ENCODE measurements around the gene NAGS. TPM values are rescaled to one million over a fixed set of nuclear protein-coding genes. Genes with fewer than 3 reads are reported as not detected.

Gene NAGS
- total and polyA plus RNA-seq, 4 donors: 2.6 to 10.7 (median 5.0) TPM

DNA sequence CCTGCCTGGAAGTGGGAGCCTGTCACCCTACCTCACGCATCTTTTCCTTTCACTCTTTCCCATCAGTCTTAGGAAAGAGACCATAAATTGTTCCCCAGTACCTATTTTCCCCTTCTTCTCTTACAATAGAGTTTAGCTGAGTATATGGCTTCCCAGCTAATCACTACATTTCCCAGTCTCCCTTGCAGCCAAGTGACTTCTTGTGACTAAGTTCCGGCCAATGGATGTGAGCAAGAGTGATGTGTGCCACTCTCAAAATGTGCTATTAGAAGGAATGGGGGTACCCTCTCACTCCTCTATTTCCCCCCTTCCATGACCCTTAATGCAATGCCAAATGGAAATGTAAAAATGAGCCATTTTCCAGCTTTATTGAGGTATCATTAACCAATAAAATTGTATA, 42.5 kb upstream of the NAGS start:
- 90 to 98% methylated on average over 2 of the region's 2 CpGs for WGBS, 2 donors
- H3K9me3 ChIP-seq (ENCODE audit: control insufficient read depth in 4 of 4, insufficient read depth in 3 of 4, low read length in 3 of 4): no peaks in the 10 kb centered on the region
- H3K27ac ChIP-seq (ENCODE audit: low read depth in 1 of 2, low read length in 1 of 2): no peak overlapping the region
- ATAC-seq (ENCODE audit: insufficient read depth, low FRiP score): no peak
- no peak overlapping the region for H3K4me3 ChIP-seq
- H3K9ac ChIP-seq (ENCODE audit: insufficient read depth in 1 of 2, low read length in 2 of 2): no peak overlapping the region
- no peaks in the 10 kb centered on the region for H3K36me3 ChIP-seq (ENCODE audit: control insufficient read depth in 4 of 4, insufficient read depth in 4 of 4, low read length in 4 of 4)
- peaks cover 0 to 7% (median 0%) of the 10 kb centered on the region in 3 donors for H3K27me3 ChIP-seq (ENCODE audit: control insufficient read depth in 3 of 3, insufficient read depth in 3 of 3, low read length in 2 of 3)
- DNase-seq: no peak
- TF ChIP-seq, protein P1, sequence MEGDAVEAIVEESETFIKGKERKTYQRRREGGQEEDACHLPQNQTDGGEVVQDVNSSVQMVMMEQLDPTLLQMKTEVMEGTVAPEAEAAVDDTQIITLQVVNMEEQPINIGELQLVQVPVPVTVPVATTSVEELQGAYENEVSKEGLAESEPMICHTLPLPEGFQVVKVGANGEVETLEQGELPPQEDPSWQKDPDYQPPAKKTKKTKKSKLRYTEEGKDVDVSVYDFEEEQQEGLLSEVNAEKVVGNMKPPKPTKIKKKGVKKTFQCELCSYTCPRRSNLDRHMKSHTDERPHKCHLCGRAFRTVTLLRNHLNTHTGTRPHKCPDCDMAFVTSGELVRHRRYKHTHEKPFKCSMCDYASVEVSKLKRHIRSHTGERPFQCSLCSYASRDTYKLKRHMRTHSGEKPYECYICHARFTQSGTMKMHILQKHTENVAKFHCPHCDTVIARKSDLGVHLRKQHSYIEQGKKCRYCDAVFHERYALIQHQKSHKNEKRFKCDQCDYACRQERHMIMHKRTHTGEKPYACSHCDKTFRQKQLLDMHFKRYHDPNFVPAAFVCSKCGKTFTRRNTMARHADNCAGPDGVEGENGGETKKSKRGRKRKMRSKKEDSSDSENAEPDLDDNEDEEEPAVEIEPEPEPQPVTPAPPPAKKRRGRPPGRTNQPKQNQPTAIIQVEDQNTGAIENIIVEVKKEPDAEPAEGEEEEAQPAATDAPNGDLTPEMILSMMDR (IDR thresholded peaks at IDR 0.05; ENCODE audit: control extremely low read depth, extremely low read depth): no peak
- no peaks in the 10 kb centered on the region for H3K4me1 ChIP-seq (ENCODE audit: control insufficient read depth in 5 of 5, insufficient read depth in 5 of 5, low read length in 5 of 5)

DNA sequence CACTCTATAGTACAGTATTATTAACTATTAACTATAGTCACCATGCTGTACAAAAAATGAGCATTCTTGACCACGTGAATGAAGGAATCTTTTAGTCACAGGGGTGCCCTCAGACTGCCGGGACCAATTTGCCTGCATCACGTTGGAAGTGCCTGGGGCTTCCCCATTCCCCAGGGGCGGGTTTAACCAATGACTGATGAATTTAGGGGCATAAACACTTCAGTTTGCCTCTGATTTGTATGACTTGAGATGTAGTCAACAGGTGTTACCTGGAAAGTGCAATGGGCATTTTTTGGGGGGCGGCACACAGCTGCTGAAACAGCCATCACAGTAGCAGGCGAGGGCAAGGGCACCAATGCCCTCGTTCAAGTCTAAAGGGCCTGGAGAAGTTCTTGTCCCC, 41.9 kb upstream of the NAGS start:
- TF ChIP-seq, protein P1 (IDR thresholded peaks at IDR 0.05; ENCODE audit: control extremely low read depth, extremely low read depth): no peak
- peaks cover 0 to 7% (median 0%) of the 10 kb centered on the region in 3 donors for H3K27me3 ChIP-seq (ENCODE audit: control insufficient read depth in 3 of 3, insufficient read depth in 3 of 3, low read length in 2 of 3)

GRCh38 chr17:43966276-43966675, 38.1 kb upstream of the NAGS start:
- DNase-seq: no peak
- Histone ChIP-seq H3K27ac (ENCODE audit: low read depth in 1 of 2, low read length in 1 of 2) (no peak overlapping the region), H3K9me3 (ENCODE audit: control insufficient read depth in 4 of 4, insufficient read depth in 3 of 4, low read length in 3 of 4) (no peaks in the 10 kb centered on the region), H3K36me3 (ENCODE audit: control insufficient read depth in 4 of 4, insufficient read depth in 4 of 4, low read length in 4 of 4) (no peaks in the 10 kb centered on the region), H3K4me1 (ENCODE audit: control insufficient read depth in 5 of 5, insufficient read depth in 5 of 5, low read length in 5 of 5) (peaks cover 0 to 8% (median 0%) of the 10 kb centered on the region in 5 donors), H3K27me3 (ENCODE audit: control insufficient read depth in 3 of 3, insufficient read depth in 3 of 3, low read length in 2 of 3) (peaks cover 0 to 7% (median 0%) of the 10 kb centered on the region in 3 donors), H3K4me3 (no peak overlapping the region), H3K9ac (ENCODE audit: insufficient read depth in 1 of 2, low read length in 2 of 2) (no peak overlapping the region)
- WGBS, 2 donors: 55 to 63% methylated on average over 3 of the region's 3 CpGs
- ATAC-seq (ENCODE audit: insufficient read depth, low FRiP score): no peak
- TF ChIP-seq, protein P1 (IDR thresholded peaks at IDR 0.05; ENCODE audit: control extremely low read depth, extremely low read depth): no peak

More for the DNA sequence above, 41.9 kb upstream of the NAGS start:
- no peaks in the 10 kb centered on the region for H3K9me3 ChIP-seq (ENCODE audit: control insufficient read depth in 4 of 4, insufficient read depth in 3 of 4, low read length in 3 of 4)
- H3K4me3 ChIP-seq: no peak overlapping the region
- H3K9ac ChIP-seq (ENCODE audit: insufficient read depth in 1 of 2, low read length in 2 of 2): no peak overlapping the region
- H3K27ac ChIP-seq (ENCODE audit: low read depth in 1 of 2, low read length in 1 of 2): no peak overlapping the region
- ATAC-seq (ENCODE audit: insufficient read depth, low FRiP score): no peak
- WGBS, 2 donors: 65 to 71% methylated on average over 7 of the region's 7 CpGs
- H3K36me3 ChIP-seq (ENCODE audit: control insufficient read depth in 4 of 4, insufficient read depth in 4 of 4, low read length in 4 of 4): no peaks in the 10 kb centered on the region
- peaks cover 0 to 3% (median 0%) of the 10 kb centered on the region in 5 donors for H3K4me1 ChIP-seq (ENCODE audit: control insufficient read depth in 5 of 5, insufficient read depth in 5 of 5, low read length in 5 of 5)
- DNase-seq: no peak

All from lung (tissue), 12 donors.